PC-3 (cell line): ENCODE measurements around the gene ZDHHC12. TPM values are rescaled to one million over a fixed set of nuclear protein-coding genes. Genes with fewer than 3 reads are reported as not detected.

Experiments used
- ATAC-seq: fragments of 200-7000 bp; cut with Tn5 transposase; 2 replicates; pipeline ENCODE4 v1.9.1; 2020; ENCODE audit warnings: mild to moderate bottlenecking, moderate library complexity
- BruUV-seq: library from RNA; stranded (reverse); fragments of 400-500 nt; replicated peaks from 2 replicates; lab custom pipeline; 2021; lab: Mats Ljungman, UMichigan
- CTCF ChIA-PET: fragments of 300-600 bp; sonication (Branson Sonifier 250); formaldehyde crosslinking; loops from one replicate; lab custom pipeline; 2022; ENCODE audit warnings: antibody characterized with exemption; lab: Charles Lee
- POLR2A ChIA-PET: fragments of 300-600 bp; sonication (Branson Sonifier 250); formaldehyde crosslinking; loops from one replicate; lab custom pipeline; 2022; ENCODE audit warnings: antibody characterized with exemption; ENCODE audit not compliant: unreplicated experiment; lab: Charles Lee
- DNase-seq: peaks from one replicate; pipeline ENCODE4 v3.0.0-alpha.2; 2015
- H2AFZ ChIP-seq: fragments of 300-600 bp; sonication (generic); 2 replicates; pipeline ENCODE4 v1.6.0; 2016; ENCODE audit warnings: antibody characterized with exemption, low read length
- H3F3A ChIP-seq: fragments of 300-600 bp; sonication (generic); one replicate; pipeline ENCODE4 v1.6.0; 2017; ENCODE audit warnings: antibody characterized with exemption, low read length, control low read depth, mild to moderate bottlenecking; ENCODE audit not compliant: unreplicated experiment
- H3K27ac ChIP-seq: fragments of 300-600 bp; sonication (generic); 2 replicates; pipeline ENCODE4 v1.5.1; 2016; ENCODE audit warnings: mild to moderate bottlenecking, low read length
- H3K27me3 ChIP-seq: fragments of 300-600 bp; sonication (generic); 2 replicates; pipeline ENCODE4 v1.6.1; 2016; ENCODE audit warnings: low read length, mixed read lengths
- H3K36me3 ChIP-seq: fragments of 300-600 bp; sonication (generic); 2 replicates; pipeline ENCODE4 v1.6.1; 2016; ENCODE audit warnings: low read depth, mixed run types, low read length, mixed read lengths
- H3K4me1 ChIP-seq: fragments of 300-600 bp; sonication (generic); 2 replicates; pipeline ENCODE4 v1.5.1; 2016; ENCODE audit warnings: low read length; ENCODE audit not compliant: insufficient read depth
- H3K4me2 ChIP-seq: fragments of 300-600 bp; sonication (generic); 2 replicates; pipeline ENCODE4 v1.6.0; 2016; ENCODE audit warnings: low read length
- H3K4me3 ChIP-seq: fragments of 300-600 bp; sonication (generic); 2 replicates; pipeline ENCODE4 v1.5.1; 2016; ENCODE audit warnings: mild to moderate bottlenecking, low read length, mixed read lengths
- H3K79me2 ChIP-seq: fragments of 300-600 bp; sonication (generic); 2 replicates; pipeline ENCODE4 v1.6.1; 2017; ENCODE audit warnings: low read length, mixed read lengths
- H3K9ac ChIP-seq: fragments of 300-600 bp; sonication (generic); 2 replicates; pipeline ENCODE4 v1.6.0; 2016; ENCODE audit warnings: mild to moderate bottlenecking, low read length
- H3K9me2 ChIP-seq: fragments of 300-600 bp; sonication (generic); replicated peaks from 2 replicates; pipeline ENCODE4 v1.6.1; 2016; ENCODE audit warnings: mixed run types, low read length, mixed read lengths
- H3K9me3 ChIP-seq: fragments of 300-600 bp; sonication (generic); 2 replicates; pipeline ENCODE4 v1.6.1; 2016; ENCODE audit warnings: low read length, mixed read lengths
- H4K20me1 ChIP-seq: fragments of 300-600 bp; sonication (generic); 2 replicates; pipeline ENCODE4 v1.6.1; 2016; ENCODE audit warnings: low read length, mixed read lengths
- EZH2 ChIP-seq: fragments of 300-600 bp; sonication (generic); IDR thresholded peaks from one replicate; pipeline ENCODE4 v1.6.1; 2017; ENCODE audit warnings: antibody characterized with exemption, mild to moderate bottlenecking, low read length; ENCODE audit not compliant: unreplicated experiment
- EZH2phosphoT487 ChIP-seq: fragments of 300-600 bp; sonication (generic); IDR thresholded peaks from 2 replicates; pipeline ENCODE4 v1.6.1; 2018; ENCODE audit warnings: mild to moderate bottlenecking, antibody characterized with exemption, low read length, borderline replicate concordance
- intact Hi-C: fragments of 100-400 bp; cut with micrococcal nuclease; formaldehyde crosslinking; loops from 2 replicates; pipeline ENCODE4 v1.9.0; 2023
- total RNA-seq: library from RNA; depleted of rRNA; stranded (reverse); fragments of >200 nt; gene quantifications from 2 replicates; pipeline ENCODE4 v1.2.3, GENCODE V29; 2014
- TF ChIP-seq, protein P1 (sequence below): fragments of 300-600 bp; sonication (generic); conservative IDR thresholded peaks from 2 replicates; pipeline ENCODE4 v1.5.1; 2017; ENCODE audit warnings: antibody characterized with exemption, low read depth, mild to moderate bottlenecking, low read length

Gene ZDHHC12
- total RNA-seq, 1 experiment from 2014 or later = 86.1 TPM

DNA sequence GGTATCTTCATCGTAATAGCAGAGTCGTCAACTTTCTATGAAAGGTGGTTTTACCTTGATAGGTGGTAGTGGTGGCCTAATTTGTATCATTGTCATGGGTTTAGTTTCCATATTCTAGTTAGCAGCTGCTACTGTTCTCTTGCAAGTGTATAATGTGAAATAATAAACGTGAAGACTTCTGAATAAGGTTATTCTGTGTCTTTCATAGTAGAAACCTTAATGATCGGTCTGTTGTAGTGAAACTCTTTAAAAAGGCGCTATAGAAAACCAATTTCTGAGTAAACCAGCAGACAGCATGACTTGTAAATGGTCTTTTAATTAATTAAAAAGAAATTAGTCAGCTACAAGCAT lies 33.3 kb downstream of the ZDHHC12 start:
- Histone ChIP-seq H3K9ac (peak overlapping the region; percentile 93), H3K36me3 (peaks cover 44% of the 10 kb centered on the region), H3K9me2 (no peaks in the 10 kb centered on the region), H3K4me2 (peak overlapping the region; percentile 80), H3K27ac (peak overlapping the region; percentile 6; the same call in 1 of the 2 replicates), H3K79me2 (peaks cover 66% of the 10 kb centered on the region), H3F3A (peaks cover 3% of the 10 kb centered on the region), H4K20me1 (peaks cover 22% of the 10 kb centered on the region), H2AFZ (no peak overlapping the region), H3K4me3 (peak overlapping the region; percentile 99), H3K27me3 (no peaks in the 10 kb centered on the region), H3K4me1 (peaks cover 30% of the 10 kb centered on the region), H3K9me3 (no peaks in the 10 kb centered on the region)
- intact Hi-C loops = no loop called here
- TSS peak; percentile 26 for BruUV-seq
- DNase-seq = no peak
- POLR2A ChIA-PET = no interaction called here
- ATAC-seq = no peak
- CTCF ChIA-PET = interaction anchor here (0.6 kb wide), 1 partner anchor 319 kb away, joined by 5 read pairs; the partner anchor contains the start of gene URM1
- TF ChIP-seq EZH2phosphoT487 (no peak), EZH2 (no peak)
- TF ChIP-seq, protein P1, sequence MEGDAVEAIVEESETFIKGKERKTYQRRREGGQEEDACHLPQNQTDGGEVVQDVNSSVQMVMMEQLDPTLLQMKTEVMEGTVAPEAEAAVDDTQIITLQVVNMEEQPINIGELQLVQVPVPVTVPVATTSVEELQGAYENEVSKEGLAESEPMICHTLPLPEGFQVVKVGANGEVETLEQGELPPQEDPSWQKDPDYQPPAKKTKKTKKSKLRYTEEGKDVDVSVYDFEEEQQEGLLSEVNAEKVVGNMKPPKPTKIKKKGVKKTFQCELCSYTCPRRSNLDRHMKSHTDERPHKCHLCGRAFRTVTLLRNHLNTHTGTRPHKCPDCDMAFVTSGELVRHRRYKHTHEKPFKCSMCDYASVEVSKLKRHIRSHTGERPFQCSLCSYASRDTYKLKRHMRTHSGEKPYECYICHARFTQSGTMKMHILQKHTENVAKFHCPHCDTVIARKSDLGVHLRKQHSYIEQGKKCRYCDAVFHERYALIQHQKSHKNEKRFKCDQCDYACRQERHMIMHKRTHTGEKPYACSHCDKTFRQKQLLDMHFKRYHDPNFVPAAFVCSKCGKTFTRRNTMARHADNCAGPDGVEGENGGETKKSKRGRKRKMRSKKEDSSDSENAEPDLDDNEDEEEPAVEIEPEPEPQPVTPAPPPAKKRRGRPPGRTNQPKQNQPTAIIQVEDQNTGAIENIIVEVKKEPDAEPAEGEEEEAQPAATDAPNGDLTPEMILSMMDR = no peak

DNA sequence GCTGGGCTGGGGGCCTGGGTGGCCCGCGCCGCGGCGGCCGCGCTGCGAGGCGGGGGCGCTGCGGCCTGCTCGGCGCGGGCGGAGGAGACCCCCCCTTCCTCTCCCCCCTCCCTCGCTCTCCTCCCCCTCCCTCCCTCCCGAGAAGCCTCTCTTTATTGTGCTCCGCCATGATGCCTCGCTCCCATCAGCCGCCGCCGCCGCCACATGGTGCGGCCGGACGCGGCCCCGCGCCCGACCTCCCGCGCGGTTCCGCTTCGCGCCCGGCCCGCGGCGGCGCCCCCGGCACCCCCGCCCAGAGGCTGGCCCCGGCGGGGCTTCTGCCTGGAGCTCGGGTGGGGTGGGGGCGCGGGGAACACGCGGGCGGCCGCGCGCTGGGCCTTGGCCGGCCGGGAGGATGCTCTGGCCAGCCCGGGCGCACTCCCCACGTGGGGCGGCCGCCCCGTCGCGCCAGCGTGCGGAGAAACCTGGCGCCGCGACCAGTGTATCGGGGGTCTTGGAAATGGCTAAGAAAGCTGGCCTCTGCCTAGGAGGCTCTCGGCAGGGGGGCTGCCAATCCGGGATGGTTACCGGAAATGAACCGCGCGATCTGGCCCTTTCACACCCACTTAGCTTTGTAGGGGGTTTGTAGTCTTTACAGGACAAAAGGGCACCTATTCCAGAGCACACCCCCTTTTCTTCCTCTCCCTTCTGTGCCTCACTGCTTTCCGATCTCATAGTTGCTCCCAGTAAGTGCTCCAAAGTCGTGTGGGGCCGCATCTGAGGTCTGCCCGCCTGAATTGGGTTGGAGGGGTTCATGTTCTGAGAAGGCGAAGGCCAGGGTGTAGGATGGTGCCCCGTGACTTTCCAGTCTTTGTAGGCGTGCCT lies 33.9 kb downstream of the ZDHHC12 start:
- no peak for DNase-seq

More for the DNA sequence above, 33.9 kb downstream of the ZDHHC12 start:
- Histone ChIP-seq H3K4me1 (peaks cover 36% of the 10 kb centered on the region), H3K27ac (peak overlapping the region; percentile 6; the same call in 1 of the 2 replicates), H3K9me2 (no peaks in the 10 kb centered on the region), H3K9ac (peak overlapping the region; percentile 93), H3K9me3 (no peaks in the 10 kb centered on the region), H4K20me1 (peaks cover 22% of the 10 kb centered on the region), H3K27me3 (no peaks in the 10 kb centered on the region), H3K36me3 (peaks cover 40% of the 10 kb centered on the region), H3F3A (peaks cover 3% of the 10 kb centered on the region), H2AFZ (no peak overlapping the region), H3K4me3 (peak overlapping the region; percentile 99), H3K4me2 (peak overlapping the region; percentile 80), H3K79me2 (peaks cover 72% of the 10 kb centered on the region)
- ChIA-PET POLR2A (no interaction called here), CTCF (interaction anchor here (0.6 kb wide), 2 partner anchors 99 to 319 kb away, joined by 5 to 7 read pairs; partner anchors contain the start of gene URM1)
- no TSS peak for BruUV-seq
- ATAC-seq = no peak
- TF ChIP-seq EZH2phosphoT487 (no peak), EZH2 (no peak)
- TF ChIP-seq, protein P1 = no peak
- intact Hi-C loops = no loop called here
